Measurements from ENCODE around the gene ZNF653.

ZNF653 gene

DNA sequence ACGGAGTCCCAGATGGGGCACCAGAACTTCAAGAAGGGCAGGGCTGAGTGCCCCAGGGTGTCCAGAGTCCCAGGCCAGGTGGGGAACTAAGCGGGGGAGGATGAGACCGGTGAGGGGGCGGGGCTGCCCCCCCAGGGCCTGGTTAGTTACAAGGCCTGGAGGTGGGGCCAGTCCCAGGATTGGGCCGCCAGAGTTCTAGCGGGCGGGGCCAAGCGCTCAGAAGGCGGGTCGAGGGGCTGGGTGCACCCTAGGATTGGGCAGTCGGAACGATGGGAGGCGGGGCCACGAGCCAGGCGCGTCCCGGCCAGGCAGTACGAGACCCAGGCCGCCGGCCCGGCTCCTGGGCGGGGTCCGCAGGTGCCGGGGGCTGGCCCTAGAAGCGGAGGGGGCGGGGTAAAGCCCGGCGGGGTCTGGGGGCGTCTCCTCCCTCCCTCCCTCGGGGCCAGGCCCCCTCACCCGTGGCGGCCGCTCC is 571 bp downstream of the ZNF653 start:
- Histone ChIP-seq H2BK15ac (ENCODE audit: low read depth, poor library complexity, severe bottlenecking) (peak overlapping the region; percentile 98), H3K9me3 (ENCODE audit: control insufficient read depth, low read length) (no peaks in the 10 kb centered on the region), H3K27me3 (ENCODE audit: control insufficient read depth in 1 of 2, insufficient read depth in 1 of 2, low read length in 2 of 2) (no peaks in the 10 kb centered on the region), H3K14ac (ENCODE audit: low read length in 2 of 2) (peak overlapping the region in 1 of 2 experiments; percentile 85), H2BK12ac (ENCODE audit: low read length in 2 of 2) (peak overlapping the region in 1 of 2 experiments; percentile 15), H3K18ac (ENCODE audit: low read depth in 1 of 2, low read length in 2 of 2) (peak overlapping the region; percentile 90 to 92), H4K91ac (ENCODE audit: low read length) (peak overlapping the region; percentile 92), H3K23ac (ENCODE audit: low read length in 2 of 2) (no peak overlapping the region), H3K79me1 (replicated peaks; ENCODE audit: low read length, poor library complexity, severe bottlenecking) (peaks cover 24% of the 10 kb centered on the region), H3K4me2 (ENCODE audit: low read length, poor library complexity, severe bottlenecking) (peak overlapping the region; percentile 95), H2BK120ac (ENCODE audit: low read depth, low read length) (no peak overlapping the region), H2AK5ac (ENCODE audit: low read length, severe bottlenecking) (peak overlapping the region; percentile 67), H3K4me1 (ENCODE audit: control insufficient read depth, insufficient read depth, low read depth, low read length) (peaks cover 9% of the 10 kb centered on the region), H3K4ac (ENCODE audit: low read depth in 1 of 2, low read length in 2 of 2) (peak overlapping the region; percentile 65 to 93), H3K4me3 (ENCODE audit: insufficient read depth in 1 of 2, low read depth in 1 of 2, low read length in 2 of 2) (peak overlapping the region; percentile 78 to 95), H3K36me3 (ENCODE audit: control insufficient read depth in 1 of 2, insufficient read depth in 2 of 2, low read depth in 1 of 2, low read length in 2 of 2) (peaks cover 0 to 18% of the 10 kb centered on the region in 2 experiments), H3K27ac (ENCODE audit: low read length, poor library complexity, severe bottlenecking) (peak overlapping the region; percentile 56), H2BK5ac (ENCODE audit: low read depth, low read length, poor library complexity, severe bottlenecking) (peak overlapping the region; percentile 81), H4K8ac (ENCODE audit: low read length) (peak overlapping the region; percentile 96), H2AFZ (ENCODE audit: low read depth, low read length) (peak overlapping the region; percentile 83), H3K9ac (ENCODE audit: low read length) (peak overlapping the region; percentile 92)
- peak; percentile 96 for DNase-seq
- WGBS: 0% methylated on average over 20 of the region's 33 CpGs

DNA sequence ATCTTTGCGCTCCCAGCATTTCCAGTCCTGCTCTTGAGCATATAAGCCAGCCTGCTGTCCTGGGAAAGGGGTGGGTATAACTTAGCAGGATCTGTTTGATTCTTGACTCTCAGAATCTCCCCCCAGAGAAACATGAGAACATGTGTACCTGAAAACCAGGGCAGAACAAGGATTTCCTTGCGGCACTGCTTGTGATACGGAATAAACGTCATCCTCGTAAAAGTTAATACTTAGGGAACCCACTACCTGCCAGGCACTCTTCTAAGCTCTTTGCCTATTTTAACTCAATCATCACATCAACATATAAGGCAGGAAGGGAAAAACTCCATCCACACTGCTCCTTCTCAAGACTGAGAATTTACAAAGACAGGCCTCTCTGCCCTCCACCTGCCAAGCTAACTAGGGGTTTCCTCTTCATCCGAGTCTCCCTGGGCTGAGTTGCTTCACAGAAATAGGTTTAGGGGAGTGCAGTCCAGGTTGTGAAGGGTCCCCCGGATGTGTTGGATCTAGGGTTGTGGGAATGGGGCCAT is 1.1 kb downstream of the ZNF653 start:
- no peaks in the 10 kb centered on the region for H3K9me3 ChIP-seq (ENCODE audit: control insufficient read depth, low read length)
- H3K4ac ChIP-seq (ENCODE audit: low read depth in 1 of 2, low read length in 2 of 2): no peak overlapping the region
- H3K4me1 ChIP-seq (ENCODE audit: control insufficient read depth, insufficient read depth, low read depth, low read length): peaks cover 9% of the 10 kb centered on the region
- H3K14ac ChIP-seq (ENCODE audit: low read length in 2 of 2): no peak overlapping the region
- DNase-seq: no peak
- H2BK5ac ChIP-seq (ENCODE audit: low read depth, low read length, poor library complexity, severe bottlenecking): no peak overlapping the region
- H3K36me3 ChIP-seq (ENCODE audit: control insufficient read depth in 1 of 2, insufficient read depth in 2 of 2, low read depth in 1 of 2, low read length in 2 of 2): peaks cover 0 to 18% of the 10 kb centered on the region in 2 experiments
- peak overlapping the region; percentile 67 for H2AK5ac ChIP-seq (ENCODE audit: low read length, severe bottlenecking)
- peak overlapping the region; percentile 56 to 78 for H3K4me3 ChIP-seq (ENCODE audit: insufficient read depth in 1 of 2, low read depth in 1 of 2, low read length in 2 of 2)
- no peak overlapping the region for H3K23ac ChIP-seq (ENCODE audit: low read length in 2 of 2)
- H2BK12ac ChIP-seq (ENCODE audit: low read length in 2 of 2): no peak overlapping the region
- no peak overlapping the region for H4K91ac ChIP-seq (ENCODE audit: low read length)
- peaks cover 25% of the 10 kb centered on the region for H3K79me1 ChIP-seq (replicated peaks; ENCODE audit: low read length, poor library complexity, severe bottlenecking)
- no peaks in the 10 kb centered on the region for H3K27me3 ChIP-seq (ENCODE audit: control insufficient read depth in 1 of 2, insufficient read depth in 1 of 2, low read length in 2 of 2)
- peak overlapping the region; percentile 95 for H3K4me2 ChIP-seq (ENCODE audit: low read length, poor library complexity, severe bottlenecking)
- peak overlapping the region; percentile 74 for H4K8ac ChIP-seq (ENCODE audit: low read length)
- 76% methylated on average over 7 of the region's 7 CpGs for WGBS
- H2BK15ac ChIP-seq (ENCODE audit: low read depth, poor library complexity, severe bottlenecking): no peak overlapping the region
- no peak overlapping the region for H2BK120ac ChIP-seq (ENCODE audit: low read depth, low read length)
- H2AFZ ChIP-seq (ENCODE audit: low read depth, low read length): peak overlapping the region; percentile 77
- peak overlapping the region; percentile 56 for H3K27ac ChIP-seq (ENCODE audit: low read length, poor library complexity, severe bottlenecking)
- peak overlapping the region in 1 of 2 experiments; percentile 37 for H3K18ac ChIP-seq (ENCODE audit: low read depth in 1 of 2, low read length in 2 of 2)
- H3K9ac ChIP-seq (ENCODE audit: low read length): peak overlapping the region; percentile 92

DNA sequence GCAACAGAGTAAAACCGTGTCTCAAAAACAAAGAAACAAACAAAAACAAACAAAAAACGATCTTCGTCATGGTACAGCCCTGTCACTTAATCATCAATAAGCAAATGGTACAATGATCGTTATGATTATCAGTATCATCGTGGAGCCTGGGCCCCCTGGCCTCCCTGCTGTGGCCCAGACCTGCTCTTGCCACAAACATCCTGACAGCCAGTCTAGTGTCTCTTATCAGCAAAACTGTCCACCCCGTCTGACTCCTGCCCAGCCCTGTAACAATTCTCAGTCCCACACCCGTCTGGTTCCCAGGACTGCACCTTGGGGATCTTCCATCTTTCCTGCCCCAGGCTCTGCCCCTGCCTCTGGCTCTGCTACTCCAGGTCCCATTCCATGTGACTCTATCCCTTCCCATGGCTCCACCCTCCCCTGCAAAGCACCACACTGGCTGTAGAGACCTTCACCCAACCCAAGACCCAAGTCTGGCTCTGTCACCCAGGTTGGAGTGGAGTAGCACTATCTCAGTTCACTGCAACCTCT is 5.7 kb downstream of the ZNF653 start:
- no peak overlapping the region for H3K14ac ChIP-seq (ENCODE audit: low read length in 2 of 2)
- H3K9ac ChIP-seq (ENCODE audit: low read length): no peak overlapping the region
- H3K27me3 ChIP-seq (ENCODE audit: control insufficient read depth in 1 of 2, insufficient read depth in 1 of 2, low read length in 2 of 2): no peaks in the 10 kb centered on the region
- H4K8ac ChIP-seq (ENCODE audit: low read length): no peak overlapping the region
- H2BK12ac ChIP-seq (ENCODE audit: low read length in 2 of 2): no peak overlapping the region
- 88% methylated on average over 7 of the region's 7 CpGs for WGBS
- H4K91ac ChIP-seq (ENCODE audit: low read length): no peak overlapping the region
- DNase-seq: no peak
- no peak overlapping the region for H2BK15ac ChIP-seq (ENCODE audit: low read depth, poor library complexity, severe bottlenecking)
- H3K4ac ChIP-seq (ENCODE audit: low read depth in 1 of 2, low read length in 2 of 2): no peak overlapping the region
- H3K4me2 ChIP-seq (ENCODE audit: low read length, poor library complexity, severe bottlenecking): no peak overlapping the region
- no peak overlapping the region for H2BK5ac ChIP-seq (ENCODE audit: low read depth, low read length, poor library complexity, severe bottlenecking)
- no peaks in the 10 kb centered on the region for H3K9me3 ChIP-seq (ENCODE audit: control insufficient read depth, low read length)
- H3K18ac ChIP-seq (ENCODE audit: low read depth in 1 of 2, low read length in 2 of 2): no peak overlapping the region
- no peak overlapping the region for H2AK5ac ChIP-seq (ENCODE audit: low read length, severe bottlenecking)
- peaks cover 9 to 42% of the 10 kb centered on the region in 2 experiments for H3K36me3 ChIP-seq (ENCODE audit: control insufficient read depth in 1 of 2, insufficient read depth in 2 of 2, low read depth in 1 of 2, low read length in 2 of 2)
- H3K4me1 ChIP-seq (ENCODE audit: control insufficient read depth, insufficient read depth, low read depth, low read length): peaks cover 10% of the 10 kb centered on the region
- no peak overlapping the region for H2BK120ac ChIP-seq (ENCODE audit: low read depth, low read length)
- H3K23ac ChIP-seq (ENCODE audit: low read length in 2 of 2): no peak overlapping the region
- H3K27ac ChIP-seq (ENCODE audit: low read length, poor library complexity, severe bottlenecking): no peak overlapping the region
- no peak overlapping the region for H3K4me3 ChIP-seq (ENCODE audit: insufficient read depth in 1 of 2, low read depth in 1 of 2, low read length in 2 of 2)
- H2AFZ ChIP-seq (ENCODE audit: low read depth, low read length): no peak overlapping the region
- peaks cover 32% of the 10 kb centered on the region for H3K79me1 ChIP-seq (replicated peaks; ENCODE audit: low read length, poor library complexity, severe bottlenecking)

DNA sequence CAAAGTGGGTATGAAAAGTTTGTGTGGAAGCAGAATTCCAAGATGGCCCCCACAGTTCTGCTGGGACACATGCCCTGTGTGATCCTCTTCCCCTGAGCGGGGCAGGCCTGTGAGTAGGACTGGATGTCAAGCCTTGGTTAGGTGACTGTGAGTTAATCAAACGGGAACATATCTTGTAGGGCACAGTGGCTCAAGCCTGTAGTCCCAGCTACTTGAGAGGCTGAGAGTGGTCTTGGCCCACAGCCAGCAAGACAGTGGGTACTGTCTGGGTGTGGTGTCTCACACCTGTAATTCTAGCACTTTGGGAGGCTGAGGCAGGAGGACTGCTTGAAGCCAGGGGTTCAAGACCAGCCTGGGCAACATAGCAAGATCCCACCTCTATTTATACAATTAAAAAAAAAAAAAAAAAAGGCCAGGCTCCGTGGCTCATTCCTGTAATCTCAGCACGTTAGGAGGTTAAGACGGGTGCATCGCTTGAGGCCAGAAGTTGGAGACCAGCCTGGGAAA is 6.4 kb downstream of the ZNF653 start:
- no peak overlapping the region for H4K8ac ChIP-seq (ENCODE audit: low read length)
- H3K14ac ChIP-seq (ENCODE audit: low read length in 2 of 2): no peak overlapping the region
- no peak overlapping the region for H3K27ac ChIP-seq (ENCODE audit: low read length, poor library complexity, severe bottlenecking)
- no peak overlapping the region for H2BK120ac ChIP-seq (ENCODE audit: low read depth, low read length)
- no peaks in the 10 kb centered on the region for H3K9me3 ChIP-seq (ENCODE audit: control insufficient read depth, low read length)
- no peak overlapping the region for H3K23ac ChIP-seq (ENCODE audit: low read length in 2 of 2)
- 96% methylated on average over 2 of the region's 6 CpGs for WGBS
- H2AFZ ChIP-seq (ENCODE audit: low read depth, low read length): no peak overlapping the region
- no peak overlapping the region for H2BK5ac ChIP-seq (ENCODE audit: low read depth, low read length, poor library complexity, severe bottlenecking)
- no peak overlapping the region for H2BK15ac ChIP-seq (ENCODE audit: low read depth, poor library complexity, severe bottlenecking)
- H3K27me3 ChIP-seq (ENCODE audit: control insufficient read depth in 1 of 2, insufficient read depth in 1 of 2, low read length in 2 of 2): no peaks in the 10 kb centered on the region
- no peak overlapping the region for H4K91ac ChIP-seq (ENCODE audit: low read length)
- H3K79me1 ChIP-seq (replicated peaks; ENCODE audit: low read length, poor library complexity, severe bottlenecking): peaks cover 30% of the 10 kb centered on the region
- H3K9ac ChIP-seq (ENCODE audit: low read length): no peak overlapping the region
- no peak overlapping the region for H2AK5ac ChIP-seq (ENCODE audit: low read length, severe bottlenecking)
- no peak overlapping the region for H2BK12ac ChIP-seq (ENCODE audit: low read length in 2 of 2)
- H3K4me1 ChIP-seq (ENCODE audit: control insufficient read depth, insufficient read depth, low read depth, low read length): peaks cover 5% of the 10 kb centered on the region
- peaks cover 11 to 49% of the 10 kb centered on the region in 2 experiments for H3K36me3 ChIP-seq (ENCODE audit: control insufficient read depth in 1 of 2, insufficient read depth in 2 of 2, low read depth in 1 of 2, low read length in 2 of 2)
- H3K4ac ChIP-seq (ENCODE audit: low read depth in 1 of 2, low read length in 2 of 2): no peak overlapping the region
- no peak overlapping the region for H3K18ac ChIP-seq (ENCODE audit: low read depth in 1 of 2, low read length in 2 of 2)
- no peak for DNase-seq
- H3K4me2 ChIP-seq (ENCODE audit: low read length, poor library complexity, severe bottlenecking): no peak overlapping the region
- H3K4me3 ChIP-seq (ENCODE audit: insufficient read depth in 1 of 2, low read depth in 1 of 2, low read length in 2 of 2): no peak overlapping the region
